Pulmonary artery endothelial cell (primary cell): ENCODE measurements around the gene WDFY2. TPM values are rescaled to one million over a fixed set of nuclear protein-coding genes. Genes with fewer than 3 reads are reported as not detected.

Experiments
- DNase-seq: peaks from one replicate; pipeline ENCODE4 v3.0.0-alpha.2; 2011; ENCODE audit warnings: low read depth, low spot score
- total RNA-seq: library from RNA; depleted of rRNA; stranded (reverse); fragments of >200 nt; gene quantifications from 2 replicates; pipeline ENCODE4 v1.2.3, GENCODE V29; 2014

Gene WDFY2
- total RNA-seq, 1 donor from 2014 or later = 1.7 TPM

DNA sequence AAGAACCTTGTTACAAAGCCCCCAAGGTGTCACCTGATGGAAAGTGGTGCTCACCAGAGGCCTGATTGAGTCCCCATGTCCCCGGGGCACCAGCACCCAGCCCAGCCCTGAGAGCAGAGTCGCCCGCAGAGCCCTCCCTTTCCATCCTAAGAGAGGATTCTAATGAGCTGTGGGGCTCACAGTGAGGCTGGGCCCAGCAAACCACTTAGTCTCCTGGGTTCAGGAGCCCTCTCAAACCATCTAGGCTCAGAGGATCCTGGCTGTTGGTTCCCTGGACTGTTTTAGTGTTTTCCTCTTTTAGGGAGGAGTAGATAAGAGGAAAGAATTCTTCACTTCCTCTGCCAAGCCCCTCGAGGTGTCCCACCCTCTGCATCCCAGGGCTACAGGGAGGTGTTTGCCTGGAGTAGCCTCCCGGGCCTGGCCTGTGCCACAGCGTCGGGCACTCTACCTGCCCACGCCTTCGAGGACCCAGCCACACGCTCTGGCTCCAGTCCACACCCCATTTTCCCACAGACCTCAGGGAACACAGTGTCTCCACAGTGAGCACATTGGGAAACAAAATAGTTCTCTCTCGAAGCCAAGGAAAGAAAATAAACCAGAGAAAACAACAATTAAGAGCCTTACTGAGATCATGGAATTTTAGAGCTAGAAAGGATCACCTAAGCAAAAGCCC is 185.3 kb downstream of the WDFY2 start:
- DNase-seq = no peak

DNA sequence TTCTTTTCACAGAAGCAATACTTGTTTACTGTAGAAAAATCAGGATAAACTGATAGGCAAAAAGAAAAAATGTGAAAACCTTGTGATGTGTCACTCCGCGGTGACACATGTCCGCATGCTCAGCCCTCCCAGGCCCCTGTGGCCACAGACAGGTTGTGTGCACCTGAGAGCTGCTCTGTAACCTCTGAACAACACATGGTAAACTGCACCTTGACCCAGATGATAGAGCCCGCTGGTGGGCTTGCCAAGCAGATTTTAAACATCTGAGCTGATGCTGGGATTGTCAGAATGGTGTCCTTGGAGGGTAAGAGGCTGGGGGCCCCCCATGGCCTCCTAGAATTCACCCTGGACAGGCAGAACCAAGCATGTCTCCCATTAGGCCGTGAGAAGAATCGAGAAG is 185.9 kb downstream of the WDFY2 start:
- no peak for DNase-seq

DNA sequence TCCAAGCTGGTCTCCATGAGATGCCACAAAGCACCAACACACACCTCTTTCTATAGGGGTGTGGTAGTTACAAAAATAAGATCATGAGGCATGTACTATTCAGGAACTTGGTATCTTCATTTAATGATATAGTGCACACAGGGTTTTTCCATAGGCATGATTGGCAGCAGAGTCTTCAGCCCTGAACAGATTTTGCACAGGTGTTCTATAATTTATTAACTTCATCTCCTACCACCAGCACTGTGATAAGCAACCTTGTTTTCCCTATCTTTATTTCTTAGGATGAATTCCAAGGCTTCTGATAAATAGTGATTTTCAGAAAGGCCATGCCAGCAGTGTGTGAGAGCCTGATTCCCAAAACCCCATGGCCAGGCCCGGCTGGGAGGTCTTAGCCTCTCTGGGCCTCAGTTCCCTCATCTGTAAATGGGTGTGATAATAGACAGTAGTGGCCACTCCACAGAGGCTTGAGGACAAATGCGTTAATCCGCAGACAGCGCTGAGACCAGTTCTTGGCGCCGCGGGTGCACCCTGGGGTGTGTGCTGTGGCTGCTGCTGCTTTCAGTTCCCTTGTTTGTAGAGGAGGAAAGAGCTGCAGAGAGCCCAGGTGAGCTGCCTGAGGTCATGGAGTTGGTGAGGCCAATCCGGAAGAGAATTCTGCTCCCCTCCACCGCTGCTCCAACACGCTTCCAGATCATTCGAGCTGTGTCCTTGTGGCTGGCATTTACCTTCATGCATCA is 186.6 kb downstream of the WDFY2 start:
- DNase-seq = no peak

DNA sequence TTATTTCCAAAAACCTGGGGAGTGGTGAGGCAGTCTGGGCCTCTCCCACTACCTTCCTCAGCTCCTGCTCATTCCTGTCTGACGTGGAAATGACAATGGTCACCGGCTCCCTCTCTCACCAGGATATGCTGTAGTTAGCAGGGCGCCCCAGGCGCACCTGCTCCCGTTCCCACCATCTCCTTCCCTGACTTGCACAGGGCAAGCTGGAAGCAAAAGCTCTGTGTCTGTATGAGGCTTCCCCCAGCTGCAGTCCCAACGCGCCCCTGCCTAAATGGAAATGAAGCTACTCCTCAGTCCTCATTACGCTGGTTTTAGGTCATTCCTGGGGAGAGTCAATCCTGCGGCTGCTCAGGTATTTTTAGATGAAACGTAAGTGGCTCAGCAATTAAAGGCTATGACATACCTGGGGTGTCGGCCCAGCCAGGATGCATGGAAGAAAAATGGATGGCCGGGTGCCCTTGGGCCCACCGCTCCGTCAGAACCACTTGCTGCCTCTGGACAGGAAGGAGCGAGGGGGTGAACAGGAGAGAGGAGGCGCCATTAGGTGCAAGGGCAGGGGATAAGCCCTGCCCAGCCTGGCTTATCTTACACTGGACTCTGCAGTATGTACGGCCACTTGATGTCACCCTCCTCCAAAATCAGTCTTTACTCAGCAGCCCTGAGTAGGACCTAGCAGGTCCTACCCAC is 187.3 kb downstream of the WDFY2 start:
- no peak for DNase-seq

DNA sequence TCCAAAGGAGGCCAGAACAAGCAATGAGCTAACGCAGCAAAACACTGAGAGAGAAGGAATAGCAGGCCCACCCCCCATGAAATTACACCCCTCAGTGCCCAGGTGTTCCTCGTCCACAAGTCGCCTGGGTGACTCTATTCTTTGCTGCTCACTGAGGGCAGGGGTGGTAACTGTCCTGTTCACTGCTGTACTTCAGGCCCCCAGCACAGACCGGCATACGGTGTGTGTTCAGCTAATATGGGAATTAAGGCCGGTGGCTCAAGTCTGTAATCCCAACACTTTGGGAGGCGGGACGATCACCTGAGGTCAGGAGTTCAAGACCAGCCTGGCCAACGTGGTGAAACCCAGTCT is 187.8 kb downstream of the WDFY2 start:
- no peak for DNase-seq

DNA sequence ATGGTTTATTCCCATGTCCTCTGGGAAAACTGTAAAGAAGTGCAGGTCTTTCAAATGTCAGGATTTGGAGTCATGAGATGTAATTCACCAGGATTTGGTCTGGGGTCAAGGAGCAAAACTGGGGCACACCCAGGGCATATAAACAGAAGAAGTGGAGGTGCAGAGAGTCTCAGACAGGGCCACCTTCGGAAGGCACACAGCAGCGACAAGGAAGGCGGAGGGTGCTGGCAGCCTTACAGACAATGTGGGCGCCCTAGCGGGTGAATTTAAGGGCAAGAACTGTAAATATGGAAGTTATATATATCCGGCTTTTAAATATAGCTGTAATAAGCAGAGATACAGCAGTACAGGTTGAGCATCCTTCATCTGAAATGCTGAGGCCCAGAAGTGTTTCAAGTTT is 188.5 kb downstream of the WDFY2 start:
- DNase-seq = no peak

DNA sequence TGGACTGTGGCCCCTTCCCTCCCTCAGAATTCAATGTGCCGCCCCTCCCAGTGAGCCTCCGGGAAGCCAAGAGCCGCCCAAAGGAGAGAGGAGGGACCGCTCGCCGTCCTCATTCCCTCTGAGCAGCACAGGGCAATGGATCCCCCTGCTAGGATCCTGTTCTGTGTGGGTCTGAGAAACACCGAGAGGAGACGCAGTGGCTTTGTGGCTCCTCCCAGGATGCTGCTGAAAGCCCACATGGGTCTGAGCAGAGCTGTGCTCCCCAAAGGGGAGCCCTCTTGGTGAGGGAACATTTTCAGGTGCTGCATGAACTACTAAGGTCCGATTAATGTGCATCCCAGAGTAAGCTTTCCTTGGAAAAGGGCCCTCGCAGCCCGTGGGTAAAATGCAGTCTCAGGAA is 189.3 kb downstream of the WDFY2 start:
- DNase-seq = no peak

DNA sequence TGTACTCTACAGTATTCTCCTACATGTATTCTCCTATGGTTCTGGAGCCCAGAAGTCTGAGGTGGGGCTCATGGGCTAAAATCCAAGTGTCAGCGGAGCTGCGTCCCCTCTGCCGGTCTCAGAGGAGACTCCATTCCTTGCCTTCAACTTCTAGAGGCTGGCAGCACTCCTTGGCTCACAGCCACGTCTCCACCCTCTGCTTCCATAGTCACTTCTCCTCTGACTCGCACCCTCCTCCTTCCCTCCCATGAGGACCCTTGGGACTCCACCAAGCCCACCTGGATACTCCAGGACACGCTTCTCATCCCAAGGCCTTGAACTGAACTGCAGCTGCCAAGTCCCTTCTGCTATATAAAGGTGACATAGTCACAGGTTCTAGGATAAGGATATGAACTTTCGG is 191.9 kb downstream of the WDFY2 start:
- no peak for DNase-seq

DNA sequence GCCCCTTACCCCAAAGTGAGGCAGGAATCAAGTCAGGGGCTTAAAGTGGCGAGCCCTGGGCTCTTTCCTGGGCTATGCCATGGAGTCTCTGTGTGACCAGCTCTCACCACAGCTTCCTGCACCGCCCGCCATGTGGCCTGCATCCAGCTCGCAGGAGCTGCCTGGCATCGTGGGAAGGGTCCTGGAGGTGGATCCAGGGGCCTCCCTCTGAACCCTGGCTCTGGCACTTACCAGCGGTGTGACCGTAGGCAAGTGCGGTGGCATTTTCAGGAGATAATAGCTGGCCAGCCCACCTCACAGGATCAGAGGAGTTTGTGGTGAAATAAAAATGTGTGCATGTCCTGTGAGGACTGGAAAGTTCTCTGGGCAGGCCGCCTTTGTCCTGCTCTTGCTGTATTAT is 193.7 kb downstream of the WDFY2 start:
- no peak for DNase-seq

DNA sequence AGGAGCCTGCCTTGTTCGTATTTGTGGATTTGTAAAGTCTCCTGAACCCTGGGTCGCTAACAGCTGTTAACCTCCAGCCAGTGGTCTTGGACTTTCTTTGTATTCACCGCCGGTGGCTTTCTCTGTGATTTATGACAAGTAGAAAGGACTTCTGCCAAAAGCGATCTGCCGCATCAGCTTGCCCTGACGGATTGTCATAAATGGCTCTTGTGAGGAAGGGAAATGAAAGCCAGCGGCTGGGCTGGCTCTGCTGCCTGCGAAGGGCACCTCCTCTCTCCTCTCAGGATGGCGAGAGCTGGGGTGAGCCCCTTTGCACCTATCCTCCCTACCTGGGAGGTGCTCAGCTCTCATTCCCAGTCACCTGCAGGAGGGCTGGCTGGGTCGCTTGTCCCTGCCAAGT is 194.1 kb downstream of the WDFY2 start:
- DNase-seq = no peak

DNA sequence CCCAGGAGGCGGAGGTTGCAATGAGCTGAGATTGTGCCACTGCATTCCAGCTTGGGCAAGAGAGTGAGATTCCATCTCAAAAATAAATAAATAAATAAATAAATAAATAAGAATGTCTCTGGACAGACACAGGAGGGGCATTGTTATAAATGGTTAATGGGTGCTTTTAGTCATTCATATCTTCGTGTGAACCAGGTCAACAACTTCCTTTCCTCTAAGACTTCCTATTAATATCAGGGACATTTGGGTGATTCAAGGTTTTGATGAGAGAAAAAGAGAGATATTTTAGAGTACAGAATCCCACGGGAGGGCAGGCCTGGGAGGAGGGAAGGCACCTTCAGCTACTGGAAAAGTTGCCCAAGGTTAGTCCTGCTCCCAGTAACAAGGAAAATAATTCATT is 195.8 kb downstream of the WDFY2 start:
- DNase-seq = no peak

DNA sequence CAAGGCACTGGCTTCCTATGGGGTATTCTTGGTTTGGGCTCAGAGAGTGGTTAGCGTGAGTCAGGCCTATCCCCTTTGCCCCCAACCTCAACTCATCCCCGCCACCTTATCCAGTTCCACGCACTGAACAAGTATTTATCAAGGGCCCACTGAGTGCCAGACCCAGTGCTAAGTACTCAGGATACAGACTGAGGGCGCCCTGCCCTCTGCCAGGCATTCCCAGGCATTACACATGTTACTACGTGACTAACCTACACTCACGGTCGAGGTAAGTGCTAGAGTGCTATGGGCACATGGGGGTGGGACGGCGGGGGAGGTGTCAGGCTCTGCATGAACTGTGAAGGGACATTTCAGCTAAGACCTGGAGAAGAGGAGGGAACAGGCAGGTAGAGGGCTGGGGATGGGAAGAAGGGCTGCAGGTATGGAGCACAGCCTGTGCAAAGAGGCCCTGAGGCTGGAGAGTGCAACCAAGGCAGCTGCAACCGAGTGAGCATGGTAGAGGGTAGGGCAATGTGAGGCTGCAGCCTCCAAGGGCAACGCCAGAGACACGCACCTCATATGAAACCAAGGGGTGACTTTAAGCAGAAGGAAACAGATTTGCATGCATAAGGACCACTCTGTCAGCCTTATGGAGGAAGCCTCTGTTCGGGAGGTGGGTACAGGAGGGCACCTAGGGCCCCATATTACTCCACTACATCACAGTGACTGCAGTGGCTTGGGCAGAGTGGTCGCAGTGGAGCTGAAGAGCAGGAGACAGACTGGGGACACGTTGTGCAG is 197.2 kb downstream of the WDFY2 start:
- no peak for DNase-seq

DNA sequence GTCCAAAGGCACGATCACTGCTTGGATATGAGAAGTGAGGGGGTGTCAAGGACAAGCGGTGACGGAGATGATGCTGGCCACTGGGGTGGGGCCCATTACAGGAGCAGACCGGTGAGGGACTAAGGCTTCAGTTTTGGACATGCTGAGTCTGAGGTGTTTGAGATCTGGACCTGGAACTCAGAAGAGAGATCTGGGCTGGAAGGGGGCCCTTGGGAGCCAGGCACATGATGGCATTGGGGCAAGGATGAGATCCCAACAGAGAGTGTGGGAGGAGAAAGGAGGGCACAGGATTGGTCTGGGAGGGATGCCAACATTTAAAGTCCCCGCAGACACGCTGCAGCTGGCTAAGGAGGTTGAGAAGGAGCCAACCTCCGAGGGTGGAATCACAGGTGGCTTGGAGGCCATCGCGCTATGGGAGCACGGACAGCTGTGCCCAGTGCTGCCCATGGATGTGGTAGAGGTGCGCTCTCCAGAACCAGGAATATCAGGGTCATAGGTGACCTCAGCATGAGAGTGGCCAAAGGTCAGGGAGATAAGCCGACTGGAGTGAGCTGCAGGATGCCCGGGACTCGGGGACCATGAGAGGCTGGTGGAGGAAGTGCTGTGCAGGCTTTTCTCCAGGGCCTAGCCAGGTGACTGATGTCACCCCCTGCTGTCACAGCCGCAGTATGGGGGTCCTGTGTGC is 197.9 kb downstream of the WDFY2 start:
- no peak for DNase-seq

DNA sequence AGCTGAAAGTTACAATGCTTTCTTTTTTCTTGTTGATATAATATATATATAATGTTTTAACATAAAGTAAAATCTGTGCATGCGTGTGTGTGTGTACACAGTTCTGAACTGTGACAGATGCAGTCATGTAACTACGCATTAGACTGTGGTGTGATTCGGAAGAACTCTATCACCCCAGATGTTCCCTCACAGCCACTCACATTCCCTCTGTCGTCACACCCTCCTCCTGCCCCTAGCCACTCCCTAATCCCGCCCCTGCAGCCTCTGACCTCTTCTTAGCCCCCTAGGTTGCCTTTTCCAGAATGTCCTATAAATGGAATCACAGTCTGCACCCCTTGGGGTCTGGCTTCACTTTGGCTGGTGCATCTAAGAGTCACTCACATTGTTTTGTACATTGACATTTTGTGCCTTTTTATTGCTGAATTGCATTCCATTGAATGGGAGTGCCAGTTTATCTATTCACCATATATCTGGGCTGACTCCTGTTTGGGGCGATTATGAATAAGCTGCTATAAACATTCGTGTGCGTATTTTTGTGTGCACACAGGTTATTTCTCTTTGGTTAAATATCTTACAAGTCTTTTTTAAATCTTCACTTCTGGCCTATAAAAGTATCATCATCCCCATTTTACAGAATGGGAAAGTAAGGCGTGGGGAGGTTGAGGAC is 199.3 kb downstream of the WDFY2 start:
- no peak for DNase-seq

DNA sequence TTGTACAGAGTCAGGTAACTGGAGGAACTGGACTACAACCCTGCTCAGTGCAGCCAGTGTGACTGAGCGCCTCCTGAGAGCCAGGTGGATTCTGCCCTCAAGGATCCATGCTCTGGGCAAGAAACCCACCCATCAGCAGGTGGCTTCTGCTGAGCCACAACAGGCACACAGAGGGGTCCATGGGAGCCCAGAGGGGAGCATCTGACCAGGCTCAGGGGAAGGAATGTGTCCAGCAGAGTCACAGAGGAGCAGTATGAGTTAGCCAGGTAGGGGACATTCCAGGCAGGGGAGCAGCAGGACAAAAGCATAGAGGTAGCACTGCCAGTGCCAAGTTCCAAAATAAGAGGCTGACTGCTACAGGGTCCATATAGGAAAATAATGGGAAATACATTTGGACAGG is 199.8 kb downstream of the WDFY2 start:
- no peak for DNase-seq

DNA sequence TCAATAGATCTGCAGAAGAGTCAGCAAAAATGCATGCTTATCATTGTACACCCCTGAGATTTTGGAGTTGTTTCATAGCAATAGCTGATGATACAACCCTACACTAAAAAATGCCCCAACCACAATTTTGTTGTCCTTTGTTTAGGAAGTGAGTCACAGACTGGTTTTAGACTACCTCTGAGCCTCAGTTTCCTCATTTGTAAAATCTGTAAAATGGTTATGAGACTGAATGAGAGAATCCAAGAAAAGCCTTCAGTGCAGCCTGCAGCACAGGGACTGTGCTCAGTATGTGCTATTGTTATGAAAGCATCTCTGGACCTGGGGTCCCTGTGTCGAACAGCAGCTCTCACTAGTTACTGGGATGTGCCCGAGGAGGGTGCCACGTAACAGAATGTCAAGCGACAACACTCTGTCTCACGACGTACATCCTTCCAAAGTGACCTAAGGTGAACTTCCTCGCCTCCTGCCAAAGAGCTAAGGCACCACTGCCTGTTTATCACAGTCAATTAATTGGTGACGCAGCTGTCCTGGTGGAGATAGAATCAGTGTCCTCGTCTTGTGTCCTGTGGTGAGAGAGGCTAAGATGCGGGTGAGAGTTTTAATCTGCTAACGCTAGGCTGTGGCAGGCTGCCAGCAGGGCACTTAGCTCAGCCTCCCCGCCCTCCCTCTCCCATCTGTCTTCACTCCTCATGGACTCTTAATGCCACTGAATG is 201.6 kb downstream of the WDFY2 start:
- DNase-seq = no peak

DNA sequence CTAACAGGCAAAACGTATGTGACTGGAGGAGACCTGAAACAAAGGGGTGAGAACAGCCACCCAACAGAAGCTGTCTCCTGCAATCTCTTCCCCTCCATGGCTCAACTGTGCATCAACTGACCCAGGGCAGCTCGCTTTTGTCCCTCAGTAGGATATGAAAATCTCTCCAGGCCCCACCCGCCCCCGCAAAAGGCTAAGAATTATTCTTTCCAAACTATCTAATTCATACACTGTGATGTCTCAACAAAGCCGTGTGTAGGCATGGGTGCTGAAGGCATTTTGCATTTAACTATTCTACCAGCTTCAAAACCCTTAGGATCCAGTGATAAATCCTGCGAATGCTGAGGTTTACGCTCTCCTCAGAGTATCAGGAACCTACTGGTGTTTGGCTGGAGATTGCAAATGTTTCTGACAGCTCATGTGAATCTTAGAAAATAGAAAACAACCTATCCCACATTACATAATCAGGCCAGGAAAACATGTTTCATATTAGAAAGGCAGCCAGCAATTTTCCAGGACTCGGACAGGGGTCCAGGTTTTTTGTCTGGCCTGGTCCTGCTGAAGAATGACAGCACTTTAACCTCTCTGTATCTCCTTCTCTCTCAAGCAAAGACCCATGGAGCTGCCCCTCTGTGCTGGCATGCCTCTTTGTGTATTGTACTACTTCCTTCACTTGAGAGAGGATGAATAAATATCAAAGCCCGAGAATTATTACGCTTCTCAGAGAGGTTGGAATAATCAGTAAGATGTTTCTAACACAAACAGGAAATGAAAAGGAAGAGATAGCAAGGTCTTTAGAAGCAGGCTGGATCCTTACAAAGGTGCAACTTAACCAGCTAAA is 202.4 kb downstream of the WDFY2 start:
- no peak for DNase-seq

DNA sequence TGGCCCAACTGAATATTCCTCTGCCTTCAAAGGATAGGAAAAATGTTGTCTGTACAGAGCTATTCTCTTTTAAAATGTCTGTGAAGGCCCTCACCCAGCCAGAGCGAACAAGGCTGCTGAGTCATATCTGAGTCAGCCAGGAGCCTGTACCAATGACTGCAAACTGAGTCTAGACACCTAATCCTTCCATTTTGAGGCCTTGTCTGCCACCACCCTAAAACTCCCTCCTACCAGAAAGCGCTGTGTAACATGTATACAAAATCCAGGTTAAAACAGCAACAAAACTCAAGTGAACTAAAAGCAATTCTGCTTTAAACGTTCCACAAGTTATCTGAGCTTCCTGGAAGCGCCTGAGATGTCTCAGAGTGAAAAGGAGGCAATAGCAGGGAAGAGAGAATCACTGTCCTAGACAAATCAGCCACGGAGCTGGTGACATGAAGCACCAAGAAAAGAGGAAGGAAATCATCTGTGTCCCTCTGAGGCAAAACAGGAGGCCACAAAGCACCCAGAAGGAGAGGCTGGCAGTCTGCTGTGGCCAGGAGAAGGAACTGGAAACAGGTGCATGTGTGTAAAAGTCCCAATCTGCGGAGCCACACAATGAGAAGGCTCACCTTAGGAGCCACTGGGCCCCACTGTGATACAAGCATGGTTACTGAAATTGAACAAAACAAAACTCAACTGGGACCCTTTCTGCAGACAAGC is 209.5 kb downstream of the WDFY2 start:
- no peak for DNase-seq

DNA sequence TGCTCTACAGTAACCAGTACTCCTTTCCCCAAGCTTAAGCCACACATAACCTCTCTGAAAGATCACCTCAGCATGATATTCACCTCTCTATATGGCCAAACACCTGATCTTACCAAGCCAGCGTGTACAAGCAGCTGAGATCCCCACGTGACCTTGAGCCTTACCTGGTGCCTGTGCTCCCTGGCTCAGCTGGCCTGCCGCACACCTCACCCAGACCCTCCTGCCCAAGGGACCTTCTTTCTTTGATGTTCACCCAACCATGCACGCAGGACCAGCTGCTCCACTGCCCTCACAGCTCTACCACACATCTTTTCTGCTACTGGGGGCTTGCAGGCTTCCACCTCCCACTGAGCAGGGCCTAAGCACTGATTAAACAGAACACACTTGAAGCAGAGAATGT is 210.7 kb downstream of the WDFY2 start:
- DNase-seq = no peak
